ENCODE measurements around the gene HERPUD2.

Gene HERPUD2

DNA sequence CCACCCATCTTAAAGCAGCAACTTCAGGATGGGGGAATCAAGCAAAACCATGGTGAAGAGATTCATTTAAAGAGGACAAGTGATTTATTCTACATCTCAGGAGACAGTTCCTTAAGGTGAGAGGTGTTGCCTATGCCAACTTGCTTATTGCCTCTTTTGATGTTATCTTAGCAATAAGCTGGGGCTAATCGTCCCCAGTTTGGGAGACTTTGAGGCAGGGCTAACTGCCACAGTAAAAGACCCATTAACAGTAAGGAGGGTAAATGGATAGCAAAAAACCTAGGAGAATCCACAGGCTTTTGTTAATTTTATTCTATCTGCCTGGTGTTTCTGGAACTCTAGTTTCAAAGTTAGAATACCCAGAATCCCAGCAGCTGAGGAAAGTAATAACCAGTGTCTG, 22.1 kb upstream of the HERPUD2 start:
- TF ChIP-seq NFIC (IDR thresholded peaks at IDR 0.05), result no peak
- no peak for TF ChIP-seq TEAD4 (IDR thresholded peaks at IDR 0.05)
- TF ChIP-seq EGR1 (IDR thresholded peaks at IDR 0.05), result no peak
- TF ChIP-seq TAF1 (IDR thresholded peaks at IDR 0.05; ENCODE audit: low read depth), result no peak
- TF ChIP-seq TCF12 (IDR thresholded peaks at IDR 0.05; ENCODE audit: low read depth), result no peak
- TF ChIP-seq, protein P1, sequence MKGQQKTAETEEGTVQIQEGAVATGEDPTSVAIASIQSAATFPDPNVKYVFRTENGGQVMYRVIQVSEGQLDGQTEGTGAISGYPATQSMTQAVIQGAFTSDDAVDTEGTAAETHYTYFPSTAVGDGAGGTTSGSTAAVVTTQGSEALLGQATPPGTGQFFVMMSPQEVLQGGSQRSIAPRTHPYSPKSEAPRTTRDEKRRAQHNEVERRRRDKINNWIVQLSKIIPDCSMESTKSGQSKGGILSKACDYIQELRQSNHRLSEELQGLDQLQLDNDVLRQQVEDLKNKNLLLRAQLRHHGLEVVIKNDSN (IDR thresholded peaks at IDR 0.05), result no peak
- TF ChIP-seq YY1 (IDR thresholded peaks at IDR 0.05; ENCODE audit: low read depth), result no peak
- no peak for TF ChIP-seq FOXM1 (IDR thresholded peaks at IDR 0.05; ENCODE audit: borderline replicate concordance, low read depth)
- no peak for TF ChIP-seq RAD21 (IDR thresholded peaks at IDR 0.05; ENCODE audit: low read depth)

DNA sequence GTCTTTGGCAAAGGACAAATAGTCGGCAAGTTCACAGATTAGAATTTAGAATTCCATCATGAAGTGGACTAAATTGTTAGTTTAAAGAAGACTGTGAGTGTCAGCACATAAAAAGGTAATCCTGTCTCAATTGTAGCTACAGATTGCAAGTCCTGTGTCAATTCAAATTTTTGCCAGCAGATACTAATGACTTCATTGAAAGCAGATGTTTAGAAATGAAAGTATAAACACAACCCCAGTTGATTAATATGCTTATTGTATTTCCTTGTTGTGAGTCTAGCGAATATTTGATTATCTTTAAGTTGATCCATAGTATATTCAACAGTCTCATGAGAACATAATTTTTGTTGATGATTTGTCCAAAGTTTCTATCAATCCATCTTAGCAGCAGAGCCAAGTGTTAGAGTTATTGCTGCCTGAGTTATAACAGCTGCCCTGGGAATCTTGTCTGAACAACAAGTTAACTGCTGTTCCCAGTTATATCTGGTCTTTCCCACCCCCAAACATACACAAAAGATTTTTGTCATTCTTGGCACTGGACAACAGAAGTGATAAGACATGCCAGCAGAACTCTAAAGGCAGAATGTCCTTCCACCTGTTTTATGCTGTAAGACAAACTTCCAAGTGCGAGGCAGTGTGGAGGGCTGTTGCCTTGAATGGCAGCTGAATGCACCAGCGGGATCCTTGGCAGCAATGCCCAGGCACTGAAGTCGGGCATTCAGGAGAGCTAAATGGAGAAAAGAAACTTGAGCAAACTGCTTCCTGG, 21.3 kb upstream of the HERPUD2 start:
- TF ChIP-seq CEBPB (IDR thresholded peaks at IDR 0.05) (no peak), NFIC (IDR thresholded peaks at IDR 0.05) (0 out of 2 replicates have a peak, but pooled peaks have one; percentile 12), EGR1 (IDR thresholded peaks at IDR 0.05) (no peak)
- TF ChIP-seq, protein P2, sequence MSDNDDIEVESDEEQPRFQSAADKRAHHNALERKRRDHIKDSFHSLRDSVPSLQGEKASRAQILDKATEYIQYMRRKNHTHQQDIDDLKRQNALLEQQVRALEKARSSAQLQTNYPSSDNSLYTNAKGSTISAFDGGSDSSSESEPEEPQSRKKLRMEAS (IDR thresholded peaks at IDR 0.05), result no peak

DNA sequence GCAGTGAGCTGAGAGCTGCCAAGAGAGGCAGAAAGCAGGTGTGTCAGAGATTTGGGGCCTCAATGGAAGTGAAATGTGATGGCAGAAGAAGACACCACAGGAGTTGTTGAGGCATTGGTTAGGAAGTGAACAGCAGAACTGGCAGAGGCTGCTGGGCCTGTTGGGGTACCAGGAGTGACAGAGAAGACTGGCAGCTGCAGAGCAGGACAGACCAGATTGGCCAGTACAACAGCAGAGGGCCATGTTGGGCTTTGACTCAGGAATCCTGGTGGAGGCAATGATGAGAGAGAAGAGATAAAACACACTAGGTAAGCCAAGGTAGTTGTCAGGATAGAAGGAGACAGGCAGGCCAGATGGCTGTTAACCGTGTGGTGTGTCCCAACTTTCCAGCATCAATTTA, 19.9 kb upstream of the HERPUD2 start:
- TF ChIP-seq RAD21 (IDR thresholded peaks at IDR 0.05; ENCODE audit: low read depth), result peak; percentile 25; the same call in 1 of the 2 replicates
- TF ChIP-seq EP300 (IDR thresholded peaks at IDR 0.05; ENCODE audit: borderline replicate concordance), result no peak

DNA sequence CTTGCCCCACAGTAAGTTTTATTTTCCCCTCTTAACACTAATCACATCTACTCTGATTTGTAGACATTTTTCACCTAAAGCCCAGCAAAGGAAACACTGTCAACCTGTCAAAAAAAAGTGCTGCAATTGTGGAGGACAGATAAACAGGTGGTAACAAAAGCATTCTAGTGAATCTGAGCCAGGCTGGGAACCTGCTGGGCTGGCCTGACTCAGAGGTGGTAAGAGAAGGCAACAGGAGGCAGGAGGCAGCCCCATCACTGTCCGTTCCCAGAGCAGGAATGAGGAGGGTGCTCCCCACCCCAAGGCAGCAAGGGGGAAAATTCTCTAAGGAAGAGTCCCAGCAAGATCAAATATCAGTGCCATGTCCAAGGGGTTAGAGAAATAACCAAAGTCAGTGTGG, 19.5 kb upstream of the HERPUD2 start:
- TF ChIP-seq, protein P1 (IDR thresholded peaks at IDR 0.05), result no peak
- TF ChIP-seq, protein P3, sequence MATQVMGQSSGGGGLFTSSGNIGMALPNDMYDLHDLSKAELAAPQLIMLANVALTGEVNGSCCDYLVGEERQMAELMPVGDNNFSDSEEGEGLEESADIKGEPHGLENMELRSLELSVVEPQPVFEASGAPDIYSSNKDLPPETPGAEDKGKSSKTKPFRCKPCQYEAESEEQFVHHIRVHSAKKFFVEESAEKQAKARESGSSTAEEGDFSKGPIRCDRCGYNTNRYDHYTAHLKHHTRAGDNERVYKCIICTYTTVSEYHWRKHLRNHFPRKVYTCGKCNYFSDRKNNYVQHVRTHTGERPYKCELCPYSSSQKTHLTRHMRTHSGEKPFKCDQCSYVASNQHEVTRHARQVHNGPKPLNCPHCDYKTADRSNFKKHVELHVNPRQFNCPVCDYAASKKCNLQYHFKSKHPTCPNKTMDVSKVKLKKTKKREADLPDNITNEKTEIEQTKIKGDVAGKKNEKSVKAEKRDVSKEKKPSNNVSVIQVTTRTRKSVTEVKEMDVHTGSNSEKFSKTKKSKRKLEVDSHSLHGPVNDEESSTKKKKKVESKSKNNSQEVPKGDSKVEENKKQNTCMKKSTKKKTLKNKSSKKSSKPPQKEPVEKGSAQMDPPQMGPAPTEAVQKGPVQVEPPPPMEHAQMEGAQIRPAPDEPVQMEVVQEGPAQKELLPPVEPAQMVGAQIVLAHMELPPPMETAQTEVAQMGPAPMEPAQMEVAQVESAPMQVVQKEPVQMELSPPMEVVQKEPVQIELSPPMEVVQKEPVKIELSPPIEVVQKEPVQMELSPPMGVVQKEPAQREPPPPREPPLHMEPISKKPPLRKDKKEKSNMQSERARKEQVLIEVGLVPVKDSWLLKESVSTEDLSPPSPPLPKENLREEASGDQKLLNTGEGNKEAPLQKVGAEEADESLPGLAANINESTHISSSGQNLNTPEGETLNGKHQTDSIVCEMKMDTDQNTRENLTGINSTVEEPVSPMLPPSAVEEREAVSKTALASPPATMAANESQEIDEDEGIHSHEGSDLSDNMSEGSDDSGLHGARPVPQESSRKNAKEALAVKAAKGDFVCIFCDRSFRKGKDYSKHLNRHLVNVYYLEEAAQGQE (IDR thresholded peaks at IDR 0.05; ENCODE audit: low read depth), result no peak
- TF ChIP-seq EGR1 (IDR thresholded peaks at IDR 0.05) (no peak), FOXM1 (IDR thresholded peaks at IDR 0.05; ENCODE audit: borderline replicate concordance, low read depth) (no peak), TCF12 (IDR thresholded peaks at IDR 0.05; ENCODE audit: low read depth) (no peak), ZBTB7A (IDR thresholded peaks at IDR 0.05; ENCODE audit: low read depth) (no peak), TAF1 (IDR thresholded peaks at IDR 0.05; ENCODE audit: low read depth) (no peak), TEAD4 (IDR thresholded peaks at IDR 0.05) (no peak), EP300 (IDR thresholded peaks at IDR 0.05; ENCODE audit: borderline replicate concordance) (no peak), CREB1 (IDR thresholded peaks at IDR 0.05; ENCODE audit: low read depth) (no peak), RAD21 (IDR thresholded peaks at IDR 0.05; ENCODE audit: low read depth) (no peak), CEBPB (IDR thresholded peaks at IDR 0.05) (no peak), NFIC (IDR thresholded peaks at IDR 0.05) (no peak), YY1 (IDR thresholded peaks at IDR 0.05; ENCODE audit: low read depth) (no peak)
- TF ChIP-seq, protein P2 (IDR thresholded peaks at IDR 0.05), result no peak

DNA sequence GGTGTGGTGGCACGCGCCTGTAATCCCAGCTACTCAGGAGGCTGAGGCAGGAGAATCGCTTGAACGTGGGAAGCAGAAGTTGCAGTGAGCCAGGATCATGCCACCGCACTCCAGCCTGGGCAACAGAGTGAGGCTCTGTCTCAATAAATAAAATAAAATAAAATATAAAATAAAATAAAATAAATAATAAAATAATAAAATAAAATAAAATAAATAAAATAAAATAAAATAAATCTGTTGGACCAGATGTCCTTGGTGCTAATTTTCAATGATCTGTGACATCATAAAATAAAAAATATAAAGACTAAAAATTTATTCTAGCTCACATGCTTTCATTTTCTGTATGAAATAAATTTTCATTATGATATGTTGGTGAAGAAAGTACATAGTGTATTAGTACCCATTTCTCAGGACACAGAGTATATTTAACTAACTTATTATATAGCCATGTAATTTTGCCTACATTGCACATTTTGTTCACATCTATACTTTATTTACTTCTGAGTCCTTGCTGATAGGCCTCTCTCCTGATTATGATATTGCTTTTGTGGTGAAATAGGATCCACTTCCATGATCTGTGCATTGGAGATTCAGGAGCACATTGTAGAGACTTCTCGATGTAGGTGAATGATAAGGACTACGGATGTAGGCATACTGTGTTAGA, 17.8 kb upstream of the HERPUD2 start:
- TF ChIP-seq, protein P1 (IDR thresholded peaks at IDR 0.05), result no peak
- TF ChIP-seq, protein P2 (IDR thresholded peaks at IDR 0.05), result no peak
- TF ChIP-seq EGR1 (IDR thresholded peaks at IDR 0.05), result no peak
- TF ChIP-seq CREB1 (IDR thresholded peaks at IDR 0.05; ENCODE audit: low read depth), result no peak
- TF ChIP-seq TAF1 (IDR thresholded peaks at IDR 0.05; ENCODE audit: low read depth), result no peak
- TF ChIP-seq FOXM1 (IDR thresholded peaks at IDR 0.05; ENCODE audit: borderline replicate concordance, low read depth), result no peak
- no peak for TF ChIP-seq CEBPB (IDR thresholded peaks at IDR 0.05)
- no peak for TF ChIP-seq YY1 (IDR thresholded peaks at IDR 0.05; ENCODE audit: low read depth)
- TF ChIP-seq, protein P3 (IDR thresholded peaks at IDR 0.05; ENCODE audit: low read depth), result no peak
- TF ChIP-seq EP300 (IDR thresholded peaks at IDR 0.05; ENCODE audit: borderline replicate concordance), result no peak
- TF ChIP-seq TEAD4 (IDR thresholded peaks at IDR 0.05), result no peak
- no peak for TF ChIP-seq NFIC (IDR thresholded peaks at IDR 0.05)

All from Ishikawa (cell line).